ENCODE results near the gene SOX13.

The SOX13 gene

GRCh38 chr1:204059970-204060369 lies 12.9 kb upstream of the SOX13 start:
- in situ Hi-C loops (cut with HindIII; ENCODE audit: low sequenced_read_pairs), result no loop called here
- DNase-seq (ENCODE audit: low read depth), result no peak
- no peak overlapping the region for H3K4me3 ChIP-seq (ENCODE audit: low read depth, low read length)
- no peak for TF ChIP-seq CTCF (IDR thresholded peaks at IDR 0.05; ENCODE audit: low read depth, low read length, missing control alignments)

- H3K4me3 ChIP-seq (ENCODE audit: low read depth, low read length), result no peak overlapping the region
- in situ Hi-C loops (cut with HindIII; ENCODE audit: low sequenced_read_pairs), result no loop called here
- DNase-seq (ENCODE audit: low read depth), result no peak
- no peak for TF ChIP-seq CTCF (IDR thresholded peaks at IDR 0.05; ENCODE audit: low read depth, low read length, missing control alignments)
These were observed 10.8 kb upstream of the SOX13 start for GRCh38 chr1:204062106-204062505.

- no peak for TF ChIP-seq CTCF (IDR thresholded peaks at IDR 0.05; ENCODE audit: low read depth, low read length, missing control alignments)
- DNase-seq (ENCODE audit: low read depth), result no peak
- in situ Hi-C loops (cut with HindIII; ENCODE audit: low sequenced_read_pairs), result no loop called here
- no peak overlapping the region for H3K4me3 ChIP-seq (ENCODE audit: low read depth, low read length)
These were observed 7.5 kb upstream of the SOX13 start for GRCh38 chr1:204065174-204065985.

- no peak for DNase-seq (ENCODE audit: low read depth)
- no peak overlapping the region for H3K4me3 ChIP-seq (ENCODE audit: low read depth, low read length)
- no peak for TF ChIP-seq CTCF (IDR thresholded peaks at IDR 0.05; ENCODE audit: low read depth, low read length, missing control alignments)
- in situ Hi-C loops (cut with HindIII; ENCODE audit: low sequenced_read_pairs), result no loop called here
These were observed 7.0 kb upstream of the SOX13 start for GRCh38 chr1:204065986-204066300.

- in situ Hi-C loops (cut with HindIII; ENCODE audit: low sequenced_read_pairs), result no loop called here
- no peak for DNase-seq (ENCODE audit: low read depth)
- no peak for TF ChIP-seq CTCF (IDR thresholded peaks at IDR 0.05; ENCODE audit: low read depth, low read length, missing control alignments)
- no peak overlapping the region for H3K4me3 ChIP-seq (ENCODE audit: low read depth, low read length)
These were observed 5.0 kb upstream of the SOX13 start for GRCh38 chr1:204067935-204068334.

- DNase-seq (ENCODE audit: low read depth), result no peak
- TF ChIP-seq CTCF (IDR thresholded peaks at IDR 0.05; ENCODE audit: low read depth, low read length, missing control alignments), result no peak
- in situ Hi-C loops (cut with HindIII; ENCODE audit: low sequenced_read_pairs), result no loop called here
- H3K4me3 ChIP-seq (ENCODE audit: low read depth, low read length), result no peak overlapping the region
These were observed 3.0 kb upstream of the SOX13 start for GRCh38 chr1:204069887-204070286.
